Measurements from ENCODE around the gene NHLRC1.

The NHLRC1 gene

DNA sequence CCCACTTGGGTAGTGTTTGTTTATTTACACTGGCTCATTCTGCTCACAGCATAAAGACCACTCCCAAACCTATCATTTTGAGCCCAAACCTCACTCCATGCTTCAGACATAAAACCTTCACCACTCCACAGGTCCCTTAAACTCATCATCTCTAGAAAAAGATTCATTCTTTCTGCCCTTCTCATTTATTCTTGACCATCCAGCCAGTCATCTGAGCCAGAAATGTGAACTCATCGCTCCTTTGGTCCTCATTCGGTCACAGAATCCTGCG lies 20.0 kb upstream of the NHLRC1 start:
- no peak overlapping the region for H3K4me3 ChIP-seq (ENCODE audit: low read depth, low read length)
- no peak for TF ChIP-seq MYC (IDR thresholded peaks at IDR 0.05; ENCODE audit: low read depth, low read length)
- TF ChIP-seq, protein P1, sequence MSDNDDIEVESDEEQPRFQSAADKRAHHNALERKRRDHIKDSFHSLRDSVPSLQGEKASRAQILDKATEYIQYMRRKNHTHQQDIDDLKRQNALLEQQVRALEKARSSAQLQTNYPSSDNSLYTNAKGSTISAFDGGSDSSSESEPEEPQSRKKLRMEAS (IDR thresholded peaks at IDR 0.05; ENCODE audit: low read depth, low read length): no peak
- TF ChIP-seq, protein P2, sequence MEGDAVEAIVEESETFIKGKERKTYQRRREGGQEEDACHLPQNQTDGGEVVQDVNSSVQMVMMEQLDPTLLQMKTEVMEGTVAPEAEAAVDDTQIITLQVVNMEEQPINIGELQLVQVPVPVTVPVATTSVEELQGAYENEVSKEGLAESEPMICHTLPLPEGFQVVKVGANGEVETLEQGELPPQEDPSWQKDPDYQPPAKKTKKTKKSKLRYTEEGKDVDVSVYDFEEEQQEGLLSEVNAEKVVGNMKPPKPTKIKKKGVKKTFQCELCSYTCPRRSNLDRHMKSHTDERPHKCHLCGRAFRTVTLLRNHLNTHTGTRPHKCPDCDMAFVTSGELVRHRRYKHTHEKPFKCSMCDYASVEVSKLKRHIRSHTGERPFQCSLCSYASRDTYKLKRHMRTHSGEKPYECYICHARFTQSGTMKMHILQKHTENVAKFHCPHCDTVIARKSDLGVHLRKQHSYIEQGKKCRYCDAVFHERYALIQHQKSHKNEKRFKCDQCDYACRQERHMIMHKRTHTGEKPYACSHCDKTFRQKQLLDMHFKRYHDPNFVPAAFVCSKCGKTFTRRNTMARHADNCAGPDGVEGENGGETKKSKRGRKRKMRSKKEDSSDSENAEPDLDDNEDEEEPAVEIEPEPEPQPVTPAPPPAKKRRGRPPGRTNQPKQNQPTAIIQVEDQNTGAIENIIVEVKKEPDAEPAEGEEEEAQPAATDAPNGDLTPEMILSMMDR (IDR thresholded peaks at IDR 0.05; ENCODE audit: low read depth, low read length): no peak
- no peak for TF ChIP-seq POLR2A (IDR thresholded peaks at IDR 0.05; ENCODE audit: extremely low read depth, insufficient read length)
- DNase-seq (ENCODE audit: low read depth): no peak

DNA sequence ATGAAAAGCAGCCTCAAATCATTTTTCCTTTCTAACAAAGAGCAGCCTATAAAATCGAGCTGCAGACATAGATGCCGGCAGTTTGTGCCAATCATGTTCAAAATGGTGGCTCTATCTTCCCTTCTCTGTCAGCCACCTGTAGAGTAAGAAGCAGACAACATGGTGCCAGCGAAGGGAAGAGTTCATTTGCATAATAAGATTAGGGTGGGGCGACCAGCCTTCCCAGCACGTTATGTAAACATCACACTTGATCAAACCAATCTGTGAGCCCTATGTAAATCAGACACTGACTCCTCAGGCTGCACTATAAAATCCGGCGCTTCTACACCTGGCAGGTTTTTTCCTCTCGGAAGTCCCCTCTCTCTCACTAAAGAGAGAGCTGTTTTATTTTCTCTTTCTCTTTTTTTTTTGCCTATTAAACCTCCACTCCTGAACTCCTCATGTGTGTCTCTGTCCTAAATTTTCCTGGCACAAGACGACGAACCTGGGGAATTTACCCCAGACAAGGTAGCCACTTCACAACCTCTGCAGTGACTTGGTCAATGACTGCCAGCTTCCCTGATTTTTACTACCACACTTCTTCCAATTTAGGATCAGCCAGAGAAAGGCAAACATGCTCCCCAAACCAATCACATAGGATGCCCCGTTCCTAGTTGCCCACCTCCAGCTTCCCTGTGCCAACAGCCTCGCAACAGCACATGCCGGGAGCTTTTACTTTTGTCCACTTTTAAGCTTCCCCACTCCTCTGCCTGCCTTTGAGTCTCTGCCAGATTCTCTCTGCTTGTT lies 19.5 kb upstream of the NHLRC1 start:
- no peak for DNase-seq (ENCODE audit: low read depth)
- no peak overlapping the region for H3K4me3 ChIP-seq (ENCODE audit: low read depth, low read length)
- TF ChIP-seq MYC (IDR thresholded peaks at IDR 0.05; ENCODE audit: low read depth, low read length) (no peak), POLR2A (IDR thresholded peaks at IDR 0.05; ENCODE audit: extremely low read depth, insufficient read length) (no peak)
- TF ChIP-seq, protein P1 (IDR thresholded peaks at IDR 0.05; ENCODE audit: low read depth, low read length): no peak
- TF ChIP-seq, protein P2 (IDR thresholded peaks at IDR 0.05; ENCODE audit: low read depth, low read length): no peak

DNA sequence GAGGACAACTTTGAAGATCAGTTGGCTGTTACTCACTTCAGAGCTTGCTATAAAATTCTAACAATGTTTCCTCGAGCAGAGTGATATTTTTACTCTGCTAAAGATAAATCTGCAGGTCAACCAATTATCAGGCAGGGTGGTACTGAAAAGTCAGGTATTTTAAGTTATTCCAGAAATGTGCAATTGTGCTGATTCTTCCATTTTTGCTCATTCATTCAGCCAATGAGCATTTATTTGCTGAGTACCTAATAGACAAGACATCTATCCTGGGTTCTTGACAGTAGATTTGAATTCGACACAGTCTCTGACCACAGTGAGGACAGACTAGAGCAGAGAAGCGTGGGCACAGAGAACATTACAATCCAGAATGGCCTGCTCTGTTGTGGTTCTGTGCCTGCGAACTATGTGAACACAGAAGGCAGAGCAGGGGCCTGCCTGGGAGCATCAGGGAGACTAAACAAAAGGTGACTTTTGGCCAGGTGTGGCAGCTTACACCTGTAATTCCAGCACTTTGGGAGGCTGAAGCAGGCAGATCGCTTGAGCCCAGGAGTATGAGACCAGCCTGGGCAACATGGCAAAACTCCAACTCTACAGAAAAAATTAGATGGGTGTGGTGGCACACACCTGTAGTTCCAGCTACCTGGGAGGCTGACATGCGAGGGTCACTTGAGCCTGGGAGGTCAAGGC lies 17.6 kb upstream of the NHLRC1 start:
- TF ChIP-seq POLR2A (IDR thresholded peaks at IDR 0.05; ENCODE audit: extremely low read depth, insufficient read length): no peak
- TF ChIP-seq, protein P2 (IDR thresholded peaks at IDR 0.05; ENCODE audit: low read depth, low read length): no peak
- no peak for TF ChIP-seq MYC (IDR thresholded peaks at IDR 0.05; ENCODE audit: low read depth, low read length)
- TF ChIP-seq, protein P1 (IDR thresholded peaks at IDR 0.05; ENCODE audit: low read depth, low read length): no peak
- H3K4me3 ChIP-seq (ENCODE audit: low read depth, low read length): no peak overlapping the region
- DNase-seq (ENCODE audit: low read depth): no peak

DNA sequence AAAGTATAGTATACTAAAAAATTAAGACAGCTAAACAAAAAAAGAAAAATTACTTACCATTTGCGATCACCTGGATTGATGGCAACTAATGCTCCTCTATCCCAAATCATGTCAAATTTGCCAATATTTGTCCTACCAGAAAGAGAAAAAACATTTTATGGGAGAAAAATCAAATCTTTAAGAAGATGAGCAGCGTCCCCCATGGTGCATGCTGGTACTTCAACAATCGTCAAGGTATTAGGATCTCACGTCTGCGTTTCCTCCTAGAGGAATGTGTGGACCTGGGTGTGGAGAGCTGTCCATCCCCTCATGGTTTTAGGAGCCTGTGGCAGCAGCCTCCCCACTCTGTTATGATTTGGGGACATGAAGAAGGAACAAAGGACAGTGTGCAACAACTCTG lies 16.4 kb upstream of the NHLRC1 start:
- no peak for DNase-seq (ENCODE audit: low read depth)
- TF ChIP-seq POLR2A (IDR thresholded peaks at IDR 0.05; ENCODE audit: extremely low read depth, insufficient read length): no peak
- TF ChIP-seq, protein P2 (IDR thresholded peaks at IDR 0.05; ENCODE audit: low read depth, low read length): no peak
- no peak overlapping the region for H3K4me3 ChIP-seq (ENCODE audit: low read depth, low read length)

DNA sequence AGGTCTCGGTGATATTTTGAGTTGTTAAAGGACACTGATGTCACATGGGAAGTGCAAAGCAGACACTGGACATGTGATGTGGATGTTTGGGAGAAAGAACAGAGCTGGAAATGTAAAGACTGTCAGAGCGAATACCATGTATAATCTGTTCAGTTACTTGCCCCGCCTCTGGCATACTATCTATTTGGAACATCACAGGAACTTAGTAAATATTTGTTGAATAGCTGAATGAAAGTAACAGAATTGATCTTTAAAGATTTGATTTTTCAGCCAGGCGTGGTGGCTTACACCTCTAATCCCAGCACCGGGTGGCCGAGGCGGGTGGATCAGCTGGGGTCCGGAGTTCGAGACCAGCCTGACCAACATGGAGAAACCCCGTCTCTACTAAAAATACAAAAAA lies 13.8 kb upstream of the NHLRC1 start:
- no peak for TF ChIP-seq MYC (IDR thresholded peaks at IDR 0.05; ENCODE audit: low read depth, low read length)
- TF ChIP-seq POLR2A (IDR thresholded peaks at IDR 0.05; ENCODE audit: extremely low read depth, insufficient read length): no peak
- TF ChIP-seq, protein P2 (IDR thresholded peaks at IDR 0.05; ENCODE audit: low read depth, low read length): no peak
- H3K4me3 ChIP-seq (ENCODE audit: low read depth, low read length): no peak overlapping the region
- no peak for DNase-seq (ENCODE audit: low read depth)

All from NB4 (cell line).